Erythroblast (primary cell): Measurements from ENCODE around the gene ATP6V1E1.

ENCODE experiments used
- GATA1 ChIP-seq: IDR thresholded peaks from 2 replicates; pipeline ENCODE4 v1.6.1; 2011; ENCODE audit warnings: low read depth, mild to moderate bottlenecking, control low read depth, low read length, moderate library complexity
- POLR2A ChIP-seq: IDR thresholded peaks from 2 replicates; pipeline ENCODE4 v1.6.1; 2011; ENCODE audit warnings: mild to moderate bottlenecking, low read length

DNA sequence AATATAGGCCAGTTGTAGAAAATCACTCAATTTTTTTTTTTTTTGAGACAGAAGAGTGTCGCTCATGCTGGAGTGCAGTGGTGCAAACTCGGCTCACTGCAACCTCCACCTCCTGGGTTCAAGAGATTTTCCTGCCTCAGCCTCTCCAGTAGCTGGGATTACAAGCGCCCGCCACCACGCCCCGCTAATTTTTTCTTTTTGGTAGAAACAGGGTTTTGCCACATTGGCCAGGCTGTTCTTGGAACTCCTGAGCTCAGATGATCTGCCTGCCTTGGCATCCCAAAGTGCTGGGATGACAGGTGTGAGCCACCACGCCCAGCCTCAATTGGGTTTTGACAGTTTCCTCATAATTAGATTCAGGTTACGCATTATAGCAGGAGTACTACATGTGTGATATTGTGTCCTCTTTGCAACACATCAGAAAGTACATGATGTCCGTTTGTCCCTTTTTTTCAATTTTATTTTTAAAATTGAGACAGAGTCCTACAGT is 2.6 kb upstream of the ATP6V1E1 start:
- TF ChIP-seq POLR2A (no peak), GATA1 (no peak)
